Measurements from ENCODE around the gene NAT10. TPM values are rescaled to one million over a fixed set of nuclear protein-coding genes. Genes with fewer than 3 reads are reported as not detected.

The NAT10 gene
- total RNA-seq, 1 donor from 2014 or later, result 42.9 TPM

GRCh38 chr11:34158661-34159060 lies 53.2 kb downstream of the NAT10 start:
- no peak for TF ChIP-seq CTCF (IDR thresholded peaks at IDR 0.05)

GRCh38 chr11:34160049-34160721 lies 54.8 kb downstream of the NAT10 start:
- intact Hi-C loops (cut with DNase I), result no loop called here
- DNase-seq, result no peak
- Histone ChIP-seq H3K4me1 (peaks cover 11% of the 10 kb centered on the region), H3K36me3 (no peaks in the 10 kb centered on the region), H3K27ac (no peak overlapping the region), H3K27me3 (no peaks in the 10 kb centered on the region), H3K9me3 (no peaks in the 10 kb centered on the region), H3K4me3 (no peak overlapping the region)
- no peak for ATAC-seq
- TF ChIP-seq CTCF (IDR thresholded peaks at IDR 0.05), result no peak

More at GRCh38 chr11:34158661-34159060, 53.2 kb downstream of the NAT10 start:
- DNase-seq, result no peak
- H3K9me3 ChIP-seq, result no peaks in the 10 kb centered on the region
- no peaks in the 10 kb centered on the region for H3K27me3 ChIP-seq
- no peak overlapping the region for H3K27ac ChIP-seq
- peaks cover 16% of the 10 kb centered on the region for H3K4me1 ChIP-seq
- ATAC-seq, result no peak
- no peaks in the 10 kb centered on the region for H3K36me3 ChIP-seq
- H3K4me3 ChIP-seq, result no peak overlapping the region
- intact Hi-C loops (cut with DNase I), result no loop called here

DNA sequence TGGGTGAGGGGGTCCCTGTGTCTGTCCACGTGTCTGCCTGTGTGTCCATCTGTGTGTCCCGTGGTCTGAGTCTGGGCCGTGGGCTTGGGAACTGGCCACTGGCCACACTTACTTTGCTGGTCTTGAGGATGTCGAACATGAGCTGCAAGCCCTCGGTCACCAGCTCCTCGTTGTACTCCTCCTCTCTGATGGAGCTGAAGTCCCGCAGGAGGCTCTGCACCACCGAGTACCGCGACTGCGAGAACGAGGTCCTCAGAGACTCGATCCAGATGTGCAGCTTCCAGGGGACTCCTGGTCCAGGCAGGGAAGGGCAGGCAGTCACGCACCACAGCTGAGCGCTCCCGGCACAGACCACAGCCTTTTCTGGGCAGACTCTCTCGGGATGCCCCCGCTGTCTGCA lies 55.4 kb downstream of the NAT10 start:
- DNase-seq, result no peak
- Histone ChIP-seq H3K27me3 (no peaks in the 10 kb centered on the region), H3K9me3 (no peaks in the 10 kb centered on the region), H3K27ac (no peak overlapping the region), H3K36me3 (no peaks in the 10 kb centered on the region), H3K4me3 (no peak overlapping the region), H3K4me1 (peaks cover 5% of the 10 kb centered on the region)
- ATAC-seq, result no peak
- TF ChIP-seq CTCF (IDR thresholded peaks at IDR 0.05), result no peak
- intact Hi-C loops (cut with DNase I), result no loop called here

DNA sequence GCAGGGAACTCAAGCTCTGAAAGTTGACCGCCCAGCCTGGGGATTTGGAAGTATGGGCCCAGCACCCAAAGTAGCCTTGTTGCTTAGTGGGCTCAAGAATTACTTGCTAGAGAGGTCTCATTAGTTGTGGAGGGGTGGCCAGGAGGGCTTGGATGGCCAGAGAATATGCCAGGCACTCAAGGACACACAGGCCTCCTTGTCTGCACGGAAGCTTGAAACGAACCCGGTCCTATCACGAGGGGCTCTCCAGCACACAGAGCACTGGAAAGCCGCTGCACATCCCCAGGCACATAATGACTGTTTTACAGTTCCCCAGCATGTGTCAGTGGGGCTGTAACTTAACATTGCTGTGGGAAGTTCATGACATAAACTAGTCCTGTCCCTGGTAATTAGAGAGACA lies 55.9 kb downstream of the NAT10 start:
- Histone ChIP-seq H3K27ac (no peak overlapping the region), H3K4me3 (no peak overlapping the region), H3K4me1 (no peaks in the 10 kb centered on the region), H3K9me3 (no peaks in the 10 kb centered on the region), H3K27me3 (no peaks in the 10 kb centered on the region), H3K36me3 (no peaks in the 10 kb centered on the region)
- intact Hi-C loops (cut with DNase I), result no loop called here
- DNase-seq (no peak), ATAC-seq (no peak)
- TF ChIP-seq CTCF (IDR thresholded peaks at IDR 0.05), result no peak

DNA sequence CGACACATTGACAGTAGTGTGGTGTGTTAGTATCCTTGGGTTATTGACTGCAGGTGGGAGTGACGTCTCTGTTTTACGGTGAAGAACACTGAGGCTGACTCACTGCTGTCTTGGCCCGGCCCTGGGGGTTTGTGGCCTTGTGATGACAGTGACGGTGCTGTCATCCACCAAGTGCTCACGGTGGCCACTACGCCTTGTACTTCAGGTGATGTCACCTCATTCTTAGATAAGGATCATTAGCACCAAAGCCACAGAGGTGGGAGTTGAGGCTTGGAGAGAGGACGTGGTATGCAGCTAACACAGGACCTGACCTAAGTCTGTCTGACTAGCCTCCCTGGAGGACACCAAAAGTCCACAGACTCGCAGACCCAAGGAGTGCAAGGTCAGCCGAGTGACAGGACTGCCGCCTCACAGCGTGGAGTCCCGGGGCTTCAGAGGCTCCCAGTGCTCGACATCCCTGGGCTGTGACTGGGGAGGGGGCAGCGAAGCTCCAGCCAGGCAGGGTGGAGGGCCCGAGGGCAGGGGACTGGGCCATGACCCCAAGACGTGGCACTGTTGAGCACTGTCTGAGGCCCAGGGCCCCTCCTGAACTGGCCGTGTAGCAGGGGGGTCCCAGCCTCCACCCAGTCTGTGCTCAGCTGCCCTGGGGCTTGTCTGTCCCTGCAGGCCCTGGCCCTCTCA lies 56.5 kb downstream of the NAT10 start:
- no peak for TF ChIP-seq CTCF (IDR thresholded peaks at IDR 0.05)
- H3K27me3 ChIP-seq, result no peaks in the 10 kb centered on the region
- intact Hi-C loops (cut with DNase I), result no loop called here
- no peaks in the 10 kb centered on the region for H3K9me3 ChIP-seq
- H3K27ac ChIP-seq, result no peak overlapping the region
- ATAC-seq (peak; percentile 3), DNase-seq (no peak)
- no peaks in the 10 kb centered on the region for H3K36me3 ChIP-seq
- H3K4me1 ChIP-seq, result no peaks in the 10 kb centered on the region
- H3K4me3 ChIP-seq, result no peak overlapping the region
